GM19025 (cell line): Measurements from ENCODE around the gene SH3PXD2A.

ENCODE experiments used
- ATAC-seq: cut with Tn5 transposase; IDR thresholded peaks from one replicate; pipeline ENCODE4 v1.9.1; 2021; ENCODE audit warnings: mild to moderate bottlenecking, low read depth, moderate library complexity; ENCODE audit not compliant: unreplicated experiment

SH3PXD2A gene

GRCh38 chr10:103757531-103758293, 97.7 kb downstream of the SH3PXD2A start:
- no peak for ATAC-seq

GRCh38 chr10:103756277-103756869, 99.0 kb downstream of the SH3PXD2A start:
- ATAC-seq: no peak

GRCh38 chr10:103752680-103753248, 102.6 kb downstream of the SH3PXD2A start:
- ATAC-seq: no peak

- ATAC-seq: no peak
Measured at GRCh38 chr10:103751667-103752290, 103.6 kb downstream of the SH3PXD2A start.

- ATAC-seq: no peak
Measured at GRCh38 chr10:103750836-103751235, 104.5 kb downstream of the SH3PXD2A start.

GRCh38 chr10:103749779-103750178, 105.6 kb downstream of the SH3PXD2A start:
- no peak for ATAC-seq

- ATAC-seq: no peak
Measured at GRCh38 chr10:103748020-103748419, 107.4 kb downstream of the SH3PXD2A start.

GRCh38 chr10:103747193-103747865, 108.0 kb downstream of the SH3PXD2A start:
- ATAC-seq: no peak

GRCh38 chr10:103746598-103746997, 108.8 kb downstream of the SH3PXD2A start:
- no peak for ATAC-seq

- no peak for ATAC-seq
Measured at GRCh38 chr10:103745341-103746247, 109.8 kb downstream of the SH3PXD2A start.

- ATAC-seq: no peak
Measured at GRCh38 chr10:103742824-103743223, 112.6 kb downstream of the SH3PXD2A start.

GRCh38 chr10:103740611-103741010, 114.8 kb downstream of the SH3PXD2A start:
- ATAC-seq: no peak

- no peak for ATAC-seq
Measured at GRCh38 chr10:103739039-103739764, 116.2 kb downstream of the SH3PXD2A start.

GRCh38 chr10:103737735-103738367, 117.5 kb downstream of the SH3PXD2A start:
- no peak for ATAC-seq

GRCh38 chr10:103736763-103737162, 118.6 kb downstream of the SH3PXD2A start:
- no peak for ATAC-seq

- ATAC-seq: no peak
Measured at GRCh38 chr10:103736044-103736443, 119.3 kb downstream of the SH3PXD2A start.

- no peak for ATAC-seq
Measured at GRCh38 chr10:103734731-103735130, 120.6 kb downstream of the SH3PXD2A start.

GRCh38 chr10:103733045-103733419, 122.3 kb downstream of the SH3PXD2A start:
- no peak for ATAC-seq
